Sigmoid colon (tissue), 4 donors: ENCODE measurements around the gene RNF13.

Source experiments
- EP300 ChIP-seq, 4 donors: sonication (generic); formaldehyde crosslinking; IDR thresholded peaks; one replicate each; pipeline ENCODE4 v1.6.1; 2017; ENCODE audit warnings: antibody characterized with exemption in 4 of 4
- POLR2A ChIP-seq, 2 donors: fragments of 450-650 bp; IDR thresholded peaks; one replicate each; pipeline ENCODE4 v1.6.1; 2016; ENCODE audit warnings: antibody characterized with exemption in 2 of 2, mild to moderate bottlenecking in 2 of 2, moderate library complexity in 2 of 2
- POLR2AphosphoS5 ChIP-seq, 4 donors: sonication (generic); formaldehyde crosslinking; IDR thresholded peaks; one replicate each; pipeline ENCODE4 v1.6.1; 2017; ENCODE audit warnings: antibody characterized with exemption in 4 of 4
- TF ChIP-seq, protein P1 (sequence below), 4 experiments: fragments of 450-650 bp in 3 of 4; fragments of 200-600 bp in 1 of 4; IDR thresholded peaks; one replicate each; pipeline ENCODE4 v1.5.1; 2016 to 2019; ENCODE audit warnings: antibody characterized with exemption in 4 of 4, mild to moderate bottlenecking in 3 of 4, moderate library complexity in 2 of 4

DNA sequence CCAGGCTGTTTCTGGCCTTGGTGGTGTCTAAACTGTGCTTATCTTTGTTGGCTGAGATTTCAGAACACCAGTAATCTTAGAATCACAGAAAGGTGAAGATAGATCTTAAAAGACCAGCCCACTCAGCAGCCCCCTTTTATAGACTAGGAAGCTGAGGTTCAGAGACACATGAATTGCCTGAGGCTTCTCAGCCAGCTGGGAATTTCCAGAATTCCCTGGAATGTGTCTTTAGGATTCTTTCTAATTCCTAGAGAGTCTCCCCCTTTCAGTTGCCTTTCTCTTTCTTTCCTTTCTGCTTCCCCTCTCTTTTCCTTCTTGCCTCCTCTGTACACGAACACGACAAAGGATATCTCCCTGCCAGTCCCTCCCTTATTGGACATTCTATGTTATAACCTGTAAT lies 40.2 kb upstream of the RNF13 start:
- TF ChIP-seq, protein P1, sequence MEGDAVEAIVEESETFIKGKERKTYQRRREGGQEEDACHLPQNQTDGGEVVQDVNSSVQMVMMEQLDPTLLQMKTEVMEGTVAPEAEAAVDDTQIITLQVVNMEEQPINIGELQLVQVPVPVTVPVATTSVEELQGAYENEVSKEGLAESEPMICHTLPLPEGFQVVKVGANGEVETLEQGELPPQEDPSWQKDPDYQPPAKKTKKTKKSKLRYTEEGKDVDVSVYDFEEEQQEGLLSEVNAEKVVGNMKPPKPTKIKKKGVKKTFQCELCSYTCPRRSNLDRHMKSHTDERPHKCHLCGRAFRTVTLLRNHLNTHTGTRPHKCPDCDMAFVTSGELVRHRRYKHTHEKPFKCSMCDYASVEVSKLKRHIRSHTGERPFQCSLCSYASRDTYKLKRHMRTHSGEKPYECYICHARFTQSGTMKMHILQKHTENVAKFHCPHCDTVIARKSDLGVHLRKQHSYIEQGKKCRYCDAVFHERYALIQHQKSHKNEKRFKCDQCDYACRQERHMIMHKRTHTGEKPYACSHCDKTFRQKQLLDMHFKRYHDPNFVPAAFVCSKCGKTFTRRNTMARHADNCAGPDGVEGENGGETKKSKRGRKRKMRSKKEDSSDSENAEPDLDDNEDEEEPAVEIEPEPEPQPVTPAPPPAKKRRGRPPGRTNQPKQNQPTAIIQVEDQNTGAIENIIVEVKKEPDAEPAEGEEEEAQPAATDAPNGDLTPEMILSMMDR (IDR thresholded peaks at IDR 0.05): no peak
- TF ChIP-seq POLR2AphosphoS5 (IDR thresholded peaks at IDR 0.05) (no peak), EP300 (IDR thresholded peaks at IDR 0.05) (no peak), POLR2A (IDR thresholded peaks at IDR 0.05) (no peak)
